WTC11 (cell line): ENCODE data around the gene NRP2. TPM values are rescaled to one million over a fixed set of nuclear protein-coding genes. Genes with fewer than 3 reads are reported as not detected.

Source experiments
- ATAC-seq: fragments of 200-7000 bp; cut with Tn5 transposase; 2 replicates; pipeline ENCODE4 v1.10.0; 2021; ENCODE audit warnings: mild to moderate bottlenecking, moderate library complexity
- CTCF ChIA-PET: fragments of 300-600 bp; sonication (Branson Sonifier 250); formaldehyde crosslinking; loops from one replicate; lab custom pipeline; 2021; ENCODE audit warnings: antibody characterized with exemption; lab: Charles Lee
- POLR2A ChIA-PET: fragments of 350-600 bp; sonication (Branson Sonifier 250); formaldehyde crosslinking; loops from one replicate; lab custom pipeline; 2021; ENCODE audit warnings: antibody characterized with exemption; lab: Charles Lee
- DNase-seq: peaks from one replicate; pipeline ENCODE4 v3.0.0; 2021; ENCODE audit warnings: low spot score
- H3K27ac Mint-ChIP-seq: 2 replicates; pipeline ENCODE4 v1.8.0; 2021; ENCODE audit warnings: mixed read lengths
- H3K27me3 Mint-ChIP-seq: 2 replicates; pipeline ENCODE4 v1.8.0; 2021; ENCODE audit warnings: low read depth, mild to moderate bottlenecking, moderate library complexity, mixed read lengths
- H3K36me3 Mint-ChIP-seq: 2 replicates; pipeline ENCODE4 v1.8.0; 2021; ENCODE audit warnings: mixed read lengths
- H3K4me1 Mint-ChIP-seq: 2 replicates; pipeline ENCODE4 v1.8.0; 2022; ENCODE audit warnings: mixed read lengths
- H3K4me3 Mint-ChIP-seq: 2 replicates; pipeline ENCODE4 v1.8.0; 2021; ENCODE audit warnings: mild to moderate bottlenecking, moderate library complexity, mixed read lengths
- H3K9me3 Mint-ChIP-seq: 2 replicates; pipeline ENCODE4 v1.8.0; 2021; ENCODE audit warnings: mixed read lengths
- CREB1 ChIP-seq: sonication (generic); formaldehyde crosslinking; IDR thresholded peaks from 2 replicates; pipeline ENCODE4 v1.8.0; 2023; ENCODE audit warnings: mild to moderate bottlenecking, missing genetic modification reagents
- FOXJ3 ChIP-seq: sonication (generic); formaldehyde crosslinking; IDR thresholded peaks from 2 replicates; pipeline ENCODE4 v1.9.0; 2021; ENCODE audit warnings: missing genetic modification reagents, mild to moderate bottlenecking, borderline replicate concordance
- FOXK1 ChIP-seq: sonication (generic); formaldehyde crosslinking; IDR thresholded peaks from 2 replicates; pipeline ENCODE4 v1.8.0; 2022; ENCODE audit warnings: mild to moderate bottlenecking, moderate library complexity, missing genetic modification reagents
- KAT7 ChIP-seq: sonication (generic); formaldehyde crosslinking; IDR thresholded peaks from 2 replicates; pipeline ENCODE4 v1.8.1; 2023; ENCODE audit warnings: missing genetic modification reagents, mild to moderate bottlenecking, borderline replicate concordance
- MYBL2 ChIP-seq: sonication (generic); formaldehyde crosslinking; IDR thresholded peaks from 2 replicates; pipeline ENCODE4 v1.8.1; 2023; ENCODE audit warnings: mild to moderate bottlenecking, moderate library complexity, missing genetic modification reagents
- NFATC4 ChIP-seq: fragments of 250-450 bp; sonication (Bioruptor Pico); IDR thresholded peaks from 2 replicates; pipeline ENCODE4 v1.9.0; 2021; ENCODE audit warnings: mild to moderate bottlenecking
- NR2C2 ChIP-seq: sonication (generic); formaldehyde crosslinking; IDR thresholded peaks from 2 replicates; pipeline ENCODE4 v1.8.0; 2022; ENCODE audit warnings: mild to moderate bottlenecking, missing genetic modification reagents
- TEAD1 ChIP-seq: sonication (generic); formaldehyde crosslinking; IDR thresholded peaks from 2 replicates; pipeline ENCODE4 v1.8.0; 2022; ENCODE audit warnings: mild to moderate bottlenecking, missing genetic modification reagents
- ZNF121 ChIP-seq: sonication (generic); formaldehyde crosslinking; IDR thresholded peaks from 2 replicates; pipeline ENCODE4 v1.8.0; 2023; ENCODE audit warnings: missing genetic modification reagents
- ZNF138 ChIP-seq: sonication (generic); formaldehyde crosslinking; conservative IDR thresholded peaks from 2 replicates; pipeline ENCODE4 v1.8.1; 2022; ENCODE audit warnings: mild to moderate bottlenecking, moderate library complexity, missing genetic modification reagents
- ZNF232 ChIP-seq: sonication (generic); formaldehyde crosslinking; IDR thresholded peaks from 2 replicates; pipeline ENCODE4 v1.8.0; 2022; ENCODE audit warnings: mild to moderate bottlenecking, missing genetic modification reagents
- ZNF263 ChIP-seq: sonication (generic); formaldehyde crosslinking; IDR thresholded peaks from 2 replicates; pipeline ENCODE4 v1.8.1; 2022; ENCODE audit warnings: low read depth, mild to moderate bottlenecking, moderate library complexity, missing genetic modification reagents
- ZNF317 ChIP-seq: sonication (generic); formaldehyde crosslinking; IDR thresholded peaks from 2 replicates; pipeline ENCODE4 v1.8.1; 2023; ENCODE audit warnings: low read depth, mild to moderate bottlenecking, moderate library complexity, missing genetic modification reagents, borderline replicate concordance
- ZNF671 ChIP-seq: fragments of 250-450 bp; sonication (Bioruptor Pico); IDR thresholded peaks from 2 replicates; pipeline ENCODE4 v1.8.0; 2021; ENCODE audit warnings: mild to moderate bottlenecking
- total RNA-seq: library from RNA; stranded (reverse); gene quantifications from 3 replicates; pipeline ENCODE4 v1.2.3, GENCODE V29; 2021
- TF ChIP-seq, protein P1 (sequence below): fragments of 250-450 bp; sonication (Bioruptor Pico); IDR thresholded peaks from 2 replicates; pipeline ENCODE4 v1.9.0; 2021; ENCODE audit warnings: mild to moderate bottlenecking
- TF ChIP-seq, protein P2 (sequence below): sonication (generic); formaldehyde crosslinking; IDR thresholded peaks from 2 replicates; pipeline ENCODE4 v1.8.1; 2023; ENCODE audit warnings: mild to moderate bottlenecking, missing genetic modification reagents
- TF ChIP-seq, protein P3 (sequence below): fragments of 250-450 bp; sonication (Bioruptor Pico); IDR thresholded peaks from 2 replicates; pipeline ENCODE4 v2.1.2; 2022; ENCODE audit warnings: mild to moderate bottlenecking, moderate library complexity
- TF ChIP-seq, protein P4 (sequence below): fragments of 250-450 bp; sonication (Bioruptor Pico); IDR thresholded peaks from 2 replicates; pipeline ENCODE4 v1.9.0; 2021; ENCODE audit warnings: moderate library complexity, mild to moderate bottlenecking, inconsistent platforms, borderline replicate concordance
- TF ChIP-seq, protein P5 (sequence below): sonication (generic); formaldehyde crosslinking; IDR thresholded peaks from 2 replicates; pipeline ENCODE4 v1.8.1; 2022; ENCODE audit warnings: low read depth, mild to moderate bottlenecking, moderate library complexity, missing genetic modification reagents, borderline replicate concordance
- TF ChIP-seq, protein P6 (sequence below): sonication (generic); formaldehyde crosslinking; IDR thresholded peaks from 2 replicates; pipeline ENCODE4 v1.8.1; 2022; ENCODE audit warnings: mild to moderate bottlenecking, moderate library complexity, missing genetic modification reagents

The NRP2 gene
- total RNA-seq, 1 experiment from 2014 or later: 41.0 TPM

DNA sequence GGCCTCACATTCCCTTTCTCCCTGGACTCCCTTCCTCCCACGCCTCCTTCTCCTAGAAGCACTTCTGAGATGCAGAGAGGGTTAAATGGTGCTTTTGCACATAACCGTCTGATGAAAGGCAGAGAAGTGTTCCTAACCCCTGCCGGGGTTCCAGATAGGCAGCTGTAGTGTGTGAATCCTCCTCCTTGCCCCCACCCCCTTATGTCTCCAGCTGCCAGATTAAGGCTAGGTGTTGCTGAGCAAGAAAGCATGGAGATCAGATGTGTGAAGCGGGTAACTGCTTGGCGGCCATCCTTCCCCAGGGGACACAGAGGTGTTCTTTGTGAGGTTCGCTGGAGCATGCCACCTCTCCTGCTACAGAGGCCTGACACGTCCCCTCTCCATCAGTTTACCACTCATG, 88.3 kb downstream of the NRP2 start (continued):
- TF ChIP-seq, protein P1, sequence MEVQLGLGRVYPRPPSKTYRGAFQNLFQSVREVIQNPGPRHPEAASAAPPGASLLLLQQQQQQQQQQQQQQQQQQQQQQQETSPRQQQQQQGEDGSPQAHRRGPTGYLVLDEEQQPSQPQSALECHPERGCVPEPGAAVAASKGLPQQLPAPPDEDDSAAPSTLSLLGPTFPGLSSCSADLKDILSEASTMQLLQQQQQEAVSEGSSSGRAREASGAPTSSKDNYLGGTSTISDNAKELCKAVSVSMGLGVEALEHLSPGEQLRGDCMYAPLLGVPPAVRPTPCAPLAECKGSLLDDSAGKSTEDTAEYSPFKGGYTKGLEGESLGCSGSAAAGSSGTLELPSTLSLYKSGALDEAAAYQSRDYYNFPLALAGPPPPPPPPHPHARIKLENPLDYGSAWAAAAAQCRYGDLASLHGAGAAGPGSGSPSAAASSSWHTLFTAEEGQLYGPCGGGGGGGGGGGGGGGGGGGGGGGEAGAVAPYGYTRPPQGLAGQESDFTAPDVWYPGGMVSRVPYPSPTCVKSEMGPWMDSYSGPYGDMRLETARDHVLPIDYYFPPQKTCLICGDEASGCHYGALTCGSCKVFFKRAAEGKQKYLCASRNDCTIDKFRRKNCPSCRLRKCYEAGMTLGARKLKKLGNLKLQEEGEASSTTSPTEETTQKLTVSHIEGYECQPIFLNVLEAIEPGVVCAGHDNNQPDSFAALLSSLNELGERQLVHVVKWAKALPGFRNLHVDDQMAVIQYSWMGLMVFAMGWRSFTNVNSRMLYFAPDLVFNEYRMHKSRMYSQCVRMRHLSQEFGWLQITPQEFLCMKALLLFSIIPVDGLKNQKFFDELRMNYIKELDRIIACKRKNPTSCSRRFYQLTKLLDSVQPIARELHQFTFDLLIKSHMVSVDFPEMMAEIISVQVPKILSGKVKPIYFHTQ (CRISPR knock-in tag): no peak

DNA sequence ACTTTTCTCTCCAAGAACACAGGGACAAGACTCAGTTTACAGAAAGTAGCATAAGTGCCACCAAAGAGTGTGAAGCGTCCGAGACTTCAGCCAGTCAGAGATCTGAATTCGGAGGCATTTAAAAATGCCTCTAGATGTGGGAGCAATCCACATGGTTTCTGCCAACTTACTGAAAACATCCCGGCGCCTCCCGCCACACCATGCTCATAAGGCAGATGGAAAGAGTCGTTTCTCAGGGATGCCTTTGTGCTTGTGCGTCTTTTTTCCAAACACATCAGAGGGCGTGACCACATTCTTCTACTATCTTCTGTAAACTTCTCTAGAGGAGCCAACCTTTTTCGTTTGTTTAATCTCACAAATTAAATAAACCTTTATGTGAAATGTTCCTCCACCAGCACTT, 88.7 kb downstream of the NRP2 start:
- ATAC-seq (no peak), DNase-seq (no peak)
- H3K36me3 Mint-ChIP-seq: no peaks in the 10 kb centered on the region; the same call in 1 of the 2 replicates
- ChIA-PET POLR2A (no interaction called here), CTCF (interaction anchor here (1.4 kb wide), 1 partner anchor 155 kb away, joined by 3 read pairs; no protein-coding TSS in a partner anchor)
- H3K27ac Mint-ChIP-seq: no peak overlapping the region
- H3K4me3 Mint-ChIP-seq: no peak overlapping the region
- H3K27me3 Mint-ChIP-seq: no peaks in the 10 kb centered on the region; the same call in 1 of the 2 replicates
- H3K4me1 Mint-ChIP-seq: peaks cover 10% of the 10 kb centered on the region
- no peaks in the 10 kb centered on the region for H3K9me3 Mint-ChIP-seq
- TF ChIP-seq ZNF121: no peak
- TF ChIP-seq, protein P2, sequence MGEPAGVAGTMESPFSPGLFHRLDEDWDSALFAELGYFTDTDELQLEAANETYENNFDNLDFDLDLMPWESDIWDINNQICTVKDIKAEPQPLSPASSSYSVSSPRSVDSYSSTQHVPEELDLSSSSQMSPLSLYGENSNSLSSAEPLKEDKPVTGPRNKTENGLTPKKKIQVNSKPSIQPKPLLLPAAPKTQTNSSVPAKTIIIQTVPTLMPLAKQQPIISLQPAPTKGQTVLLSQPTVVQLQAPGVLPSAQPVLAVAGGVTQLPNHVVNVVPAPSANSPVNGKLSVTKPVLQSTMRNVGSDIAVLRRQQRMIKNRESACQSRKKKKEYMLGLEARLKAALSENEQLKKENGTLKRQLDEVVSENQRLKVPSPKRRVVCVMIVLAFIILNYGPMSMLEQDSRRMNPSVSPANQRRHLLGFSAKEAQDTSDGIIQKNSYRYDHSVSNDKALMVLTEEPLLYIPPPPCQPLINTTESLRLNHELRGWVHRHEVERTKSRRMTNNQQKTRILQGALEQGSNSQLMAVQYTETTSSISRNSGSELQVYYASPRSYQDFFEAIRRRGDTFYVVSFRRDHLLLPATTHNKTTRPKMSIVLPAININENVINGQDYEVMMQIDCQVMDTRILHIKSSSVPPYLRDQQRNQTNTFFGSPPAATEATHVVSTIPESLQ (CRISPR knock-in tag): no peak
- TF ChIP-seq, protein P3, sequence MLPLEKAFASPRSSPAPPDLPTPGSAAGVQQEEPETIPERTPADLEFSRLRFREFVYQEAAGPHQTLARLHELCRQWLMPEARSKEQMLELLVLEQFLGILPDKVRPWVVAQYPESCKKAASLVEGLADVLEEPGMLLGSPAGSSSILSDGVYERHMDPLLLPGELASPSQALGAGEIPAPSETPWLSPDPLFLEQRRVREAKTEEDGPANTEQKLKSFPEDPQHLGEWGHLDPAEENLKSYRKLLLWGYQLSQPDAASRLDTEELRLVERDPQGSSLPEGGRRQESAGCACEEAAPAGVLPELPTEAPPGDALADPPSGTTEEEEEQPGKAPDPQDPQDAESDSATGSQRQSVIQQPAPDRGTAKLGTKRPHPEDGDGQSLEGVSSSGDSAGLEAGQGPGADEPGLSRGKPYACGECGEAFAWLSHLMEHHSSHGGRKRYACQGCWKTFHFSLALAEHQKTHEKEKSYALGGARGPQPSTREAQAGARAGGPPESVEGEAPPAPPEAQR: no peak
- no peak for TF ChIP-seq ZNF671
- TF ChIP-seq MYBL2 (CRISPR knock-in tag): no peak
- TF ChIP-seq TEAD1 (CRISPR knock-in tag): no peak
- no peak for TF ChIP-seq ZNF232
- TF ChIP-seq FOXK1: no peak
- TF ChIP-seq, protein P4, sequence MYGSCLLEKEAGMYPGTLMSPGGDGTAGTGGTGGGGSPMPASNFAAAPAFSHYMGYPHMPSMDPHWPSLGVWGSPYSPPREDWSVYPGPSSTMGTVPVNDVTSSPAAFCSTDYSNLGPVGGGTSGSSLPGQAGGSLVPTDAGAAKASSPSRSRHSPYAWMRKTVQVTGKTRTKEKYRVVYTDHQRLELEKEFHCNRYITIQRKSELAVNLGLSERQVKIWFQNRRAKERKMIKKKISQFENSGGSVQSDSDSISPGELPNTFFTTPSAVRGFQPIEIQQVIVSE: no peak
- TF ChIP-seq FOXJ3 (CRISPR knock-in tag): no peak
- TF ChIP-seq NR2C2 (CRISPR knock-in tag): no peak
- no peak for TF ChIP-seq ZNF317
- no peak for TF ChIP-seq KAT7 (CRISPR knock-in tag)
- TF ChIP-seq, protein P1 (CRISPR knock-in tag): no peak
- no peak for TF ChIP-seq ZNF263 (CRISPR knock-in tag)

DNA sequence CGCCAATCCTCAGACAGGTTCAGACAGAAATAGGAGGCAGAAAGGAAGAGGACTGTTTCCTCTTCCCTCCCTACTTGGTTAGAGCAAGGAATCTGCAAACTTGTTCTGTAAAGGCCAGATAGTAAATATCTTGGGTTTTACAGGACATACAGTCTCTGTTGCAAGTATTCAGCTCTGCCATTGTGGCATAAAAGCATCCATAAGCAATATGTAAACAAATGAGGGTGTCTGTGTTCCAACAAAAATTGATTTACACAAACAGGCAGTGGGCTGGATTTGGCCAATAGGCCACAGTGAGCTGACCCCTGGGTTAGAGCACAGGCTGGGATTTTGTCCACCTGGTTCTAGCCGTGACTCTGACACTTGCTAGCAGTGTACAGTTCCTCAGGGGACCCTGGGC, 89.4 kb downstream of the NRP2 start:
- ChIA-PET POLR2A (no interaction called here), CTCF (no interaction called here)
- H3K4me1 Mint-ChIP-seq: peaks cover 12% of the 10 kb centered on the region

More for the DNA sequence above, 89.4 kb downstream of the NRP2 start:
- Mint-ChIP-seq H3K4me3 (no peak overlapping the region), H3K9me3 (no peaks in the 10 kb centered on the region), H3K27ac (no peak overlapping the region), H3K36me3 (no peaks in the 10 kb centered on the region; the same call in 1 of the 2 replicates), H3K27me3 (no peaks in the 10 kb centered on the region; the same call in 1 of the 2 replicates)
- no peak for DNase-seq
- no peak for ATAC-seq
- TF ChIP-seq CREB1 (CRISPR knock-in tag) (no peak), NFATC4 (CRISPR knock-in tag) (no peak), ZNF138 (CRISPR knock-in tag) (no peak)
- TF ChIP-seq, protein P5, sequence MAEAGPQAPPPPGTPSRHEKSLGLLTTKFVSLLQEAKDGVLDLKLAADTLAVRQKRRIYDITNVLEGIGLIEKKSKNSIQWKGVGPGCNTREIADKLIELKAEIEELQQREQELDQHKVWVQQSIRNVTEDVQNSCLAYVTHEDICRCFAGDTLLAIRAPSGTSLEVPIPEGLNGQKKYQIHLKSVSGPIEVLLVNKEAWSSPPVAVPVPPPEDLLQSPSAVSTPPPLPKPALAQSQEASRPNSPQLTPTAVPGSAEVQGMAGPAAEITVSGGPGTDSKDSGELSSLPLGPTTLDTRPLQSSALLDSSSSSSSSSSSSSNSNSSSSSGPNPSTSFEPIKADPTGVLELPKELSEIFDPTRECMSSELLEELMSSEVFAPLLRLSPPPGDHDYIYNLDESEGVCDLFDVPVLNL (CRISPR knock-in tag): no peak
- TF ChIP-seq, protein P6, sequence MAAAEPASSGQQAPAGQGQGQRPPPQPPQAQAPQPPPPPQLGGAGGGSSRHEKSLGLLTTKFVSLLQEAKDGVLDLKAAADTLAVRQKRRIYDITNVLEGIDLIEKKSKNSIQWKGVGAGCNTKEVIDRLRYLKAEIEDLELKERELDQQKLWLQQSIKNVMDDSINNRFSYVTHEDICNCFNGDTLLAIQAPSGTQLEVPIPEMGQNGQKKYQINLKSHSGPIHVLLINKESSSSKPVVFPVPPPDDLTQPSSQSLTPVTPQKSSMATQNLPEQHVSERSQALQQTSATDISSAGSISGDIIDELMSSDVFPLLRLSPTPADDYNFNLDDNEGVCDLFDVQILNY: no peak
